MCF 10A (cell line): ENCODE results near the gene TRAF5. TPM values are rescaled to one million over a fixed set of nuclear protein-coding genes. Genes with fewer than 3 reads are reported as not detected.

Experiments used
- BruUV-seq: library from RNA; stranded (reverse); fragments of 400-500 nt; replicated peaks from 2 replicates; lab custom pipeline; 2021; lab: Mats Ljungman, UMichigan
- CTCF ChIA-PET: fragments of 300-600 bp; sonication (Branson Sonifier 250); formaldehyde crosslinking; extraction: SDS; loops from one replicate; lab custom pipeline; 2021; ENCODE audit warnings: antibody characterized with exemption, inconsistent platforms; lab: Yijun Ruan, JAX
- POLR2A ChIA-PET: fragments of 300-600, 350-650 bp; sonication (Branson Sonifier 250); formaldehyde crosslinking; extraction: SDS; loops from one replicate; lab custom pipeline; 2020; ENCODE audit warnings: antibody characterized with exemption, inconsistent platforms; lab: Yijun Ruan, JAX
- DNase-seq: peaks from one replicate; pipeline ENCODE4 v3.0.0-alpha.2; 2018; ENCODE audit not compliant: unreplicated experiment
- H3K27ac Mint-ChIP-seq: one replicate; pipeline ENCODE4 v1.8.0; 2022; ENCODE audit warnings: mild to moderate bottlenecking, low read depth, mixed read lengths; ENCODE audit not compliant: unreplicated experiment
- H3K27me3 Mint-ChIP-seq: one replicate; pipeline ENCODE4 v1.8.0; 2022; ENCODE audit warnings: mixed read lengths; ENCODE audit not compliant: insufficient read depth, unreplicated experiment
- H3K36me3 Mint-ChIP-seq: one replicate; pipeline ENCODE4 v1.8.0; 2022; ENCODE audit warnings: mild to moderate bottlenecking, moderate library complexity, mixed read lengths; ENCODE audit not compliant: insufficient read depth, unreplicated experiment
- H3K4me1 Mint-ChIP-seq: one replicate; pipeline ENCODE4 v1.8.0; 2022; ENCODE audit warnings: mixed read lengths; ENCODE audit not compliant: insufficient read depth, unreplicated experiment
- H3K4me3 Mint-ChIP-seq: one replicate; pipeline ENCODE4 v1.8.0; 2022; ENCODE audit warnings: mild to moderate bottlenecking, moderate library complexity, mixed read lengths; ENCODE audit not compliant: unreplicated experiment
- H3K9me3 Mint-ChIP-seq: one replicate; pipeline ENCODE4 v1.8.0; 2022; ENCODE audit warnings: mixed read lengths; ENCODE audit not compliant: unreplicated experiment
- intact Hi-C: fragments of 100-400 bp; cut with micrococcal nuclease; formaldehyde crosslinking; loops from 2 replicates; pipeline ENCODE4 v1.14.1; 2022
- total RNA-seq: library from RNA; stranded (reverse); gene quantifications from 2 replicates; pipeline ENCODE4 v1.2.3, GENCODE V29; 2022
- TF ChIP-seq, protein P1 (sequence below): fragments of 200-600 bp; IDR thresholded peaks from one replicate; pipeline ENCODE4 v1.8.0; 2022; ENCODE audit warnings: antibody characterized with exemption, mild to moderate bottlenecking; ENCODE audit not compliant: unreplicated experiment

Gene TRAF5
- total RNA-seq, 1 experiment from 2014 or later, result 16.0 TPM

DNA sequence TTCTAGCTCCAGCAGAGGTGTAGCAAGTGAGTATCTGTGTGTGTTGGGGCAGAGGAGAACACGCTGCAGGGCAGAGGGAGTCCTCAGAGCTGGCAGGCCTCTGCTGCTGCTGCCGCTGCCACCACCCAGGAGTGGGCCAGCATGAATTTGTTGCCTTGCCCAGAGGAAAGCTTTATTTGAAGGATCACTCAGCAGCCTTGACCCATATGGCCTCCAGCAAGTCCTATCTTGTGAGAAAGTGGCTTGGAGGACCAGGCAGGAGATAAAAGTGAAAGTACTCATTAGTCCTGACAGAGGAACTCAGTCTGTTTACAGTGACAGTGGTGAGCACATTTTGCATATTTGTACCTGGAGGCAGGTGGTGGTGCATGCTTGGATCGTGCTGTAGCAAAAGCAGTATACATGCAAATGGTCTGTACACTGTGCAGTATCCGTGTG, 3.1 kb downstream of the TRAF5 start:
- TF ChIP-seq, protein P1, sequence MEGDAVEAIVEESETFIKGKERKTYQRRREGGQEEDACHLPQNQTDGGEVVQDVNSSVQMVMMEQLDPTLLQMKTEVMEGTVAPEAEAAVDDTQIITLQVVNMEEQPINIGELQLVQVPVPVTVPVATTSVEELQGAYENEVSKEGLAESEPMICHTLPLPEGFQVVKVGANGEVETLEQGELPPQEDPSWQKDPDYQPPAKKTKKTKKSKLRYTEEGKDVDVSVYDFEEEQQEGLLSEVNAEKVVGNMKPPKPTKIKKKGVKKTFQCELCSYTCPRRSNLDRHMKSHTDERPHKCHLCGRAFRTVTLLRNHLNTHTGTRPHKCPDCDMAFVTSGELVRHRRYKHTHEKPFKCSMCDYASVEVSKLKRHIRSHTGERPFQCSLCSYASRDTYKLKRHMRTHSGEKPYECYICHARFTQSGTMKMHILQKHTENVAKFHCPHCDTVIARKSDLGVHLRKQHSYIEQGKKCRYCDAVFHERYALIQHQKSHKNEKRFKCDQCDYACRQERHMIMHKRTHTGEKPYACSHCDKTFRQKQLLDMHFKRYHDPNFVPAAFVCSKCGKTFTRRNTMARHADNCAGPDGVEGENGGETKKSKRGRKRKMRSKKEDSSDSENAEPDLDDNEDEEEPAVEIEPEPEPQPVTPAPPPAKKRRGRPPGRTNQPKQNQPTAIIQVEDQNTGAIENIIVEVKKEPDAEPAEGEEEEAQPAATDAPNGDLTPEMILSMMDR, result no peak
- no TSS peak for BruUV-seq
- Mint-ChIP-seq H3K27me3 (no peaks in the 10 kb centered on the region), H3K4me3 (no peak overlapping the region), H3K36me3 (no peaks in the 10 kb centered on the region), H3K4me1 (peaks cover 47% of the 10 kb centered on the region), H3K9me3 (no peaks in the 10 kb centered on the region), H3K27ac (no peak overlapping the region)
- POLR2A ChIA-PET, result interaction anchor here (0.6 to 5.8 kb wide), 7 partner anchors 17 to 346 kb away, joined by 3 to 26 read pairs (median 3); partner anchors contain the start of gene SLC30A1
- no peak for DNase-seq
- CTCF ChIA-PET, result interaction anchor here (0.5 to 11.2 kb wide), 17 partner anchors 7 to 1512 kb away, joined by 3 to 308 read pairs (median 6); no protein-coding TSS in a partner anchor
- intact Hi-C loops, result no loop called here

DNA sequence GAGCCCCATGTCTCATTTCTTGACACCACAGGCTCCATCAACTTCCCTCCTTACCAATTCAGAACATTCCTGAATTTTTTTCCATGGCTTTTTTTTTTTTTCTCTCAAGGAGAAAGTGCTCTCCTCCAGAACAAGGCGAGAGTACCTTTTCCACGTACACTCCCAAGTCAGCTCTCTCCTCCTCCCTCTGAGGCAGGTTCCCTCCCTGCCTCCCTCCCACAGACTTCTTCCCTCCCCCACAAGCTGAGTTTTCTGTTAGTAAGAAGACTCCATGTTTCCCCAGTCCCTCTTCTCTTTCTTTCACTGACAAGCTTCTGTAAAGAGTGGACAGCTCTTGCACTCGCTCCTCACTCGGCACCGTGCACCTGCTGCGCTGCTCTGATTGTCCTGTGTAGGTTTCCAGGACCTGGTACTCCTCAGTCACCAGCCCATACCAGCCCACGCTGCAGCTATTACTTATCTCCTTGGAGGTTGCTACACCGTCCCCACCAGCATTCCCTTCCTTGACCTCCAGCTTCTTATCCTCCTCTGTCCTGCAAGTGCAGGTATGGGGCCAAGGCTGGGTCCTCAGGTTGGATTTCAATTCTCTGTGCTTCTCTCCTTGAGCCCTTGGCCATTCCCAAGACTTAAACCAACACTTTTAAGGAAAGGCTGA, 3.8 kb downstream of the TRAF5 start:
- DNase-seq, result no peak
- H3K36me3 Mint-ChIP-seq, result no peaks in the 10 kb centered on the region
- no peak overlapping the region for H3K4me3 Mint-ChIP-seq
- H3K27ac Mint-ChIP-seq, result peak overlapping the region; percentile 9
- H3K9me3 Mint-ChIP-seq, result no peaks in the 10 kb centered on the region
- ChIA-PET POLR2A (interaction anchor here (1.0 to 5.8 kb wide), 2 partner anchors 17 to 184 kb away, joined by 3 to 26 read pairs; no protein-coding TSS in a partner anchor), CTCF (interaction anchor here (0.5 to 11.2 kb wide), 8 partner anchors 6 to 499 kb away, joined by 3 to 308 read pairs (median 17); no protein-coding TSS in a partner anchor)
- intact Hi-C loops, result no loop called here
- BruUV-seq, result no TSS peak
- H3K4me1 Mint-ChIP-seq, result peaks cover 49% of the 10 kb centered on the region
- H3K27me3 Mint-ChIP-seq, result no peaks in the 10 kb centered on the region
- TF ChIP-seq, protein P1, result no peak

DNA sequence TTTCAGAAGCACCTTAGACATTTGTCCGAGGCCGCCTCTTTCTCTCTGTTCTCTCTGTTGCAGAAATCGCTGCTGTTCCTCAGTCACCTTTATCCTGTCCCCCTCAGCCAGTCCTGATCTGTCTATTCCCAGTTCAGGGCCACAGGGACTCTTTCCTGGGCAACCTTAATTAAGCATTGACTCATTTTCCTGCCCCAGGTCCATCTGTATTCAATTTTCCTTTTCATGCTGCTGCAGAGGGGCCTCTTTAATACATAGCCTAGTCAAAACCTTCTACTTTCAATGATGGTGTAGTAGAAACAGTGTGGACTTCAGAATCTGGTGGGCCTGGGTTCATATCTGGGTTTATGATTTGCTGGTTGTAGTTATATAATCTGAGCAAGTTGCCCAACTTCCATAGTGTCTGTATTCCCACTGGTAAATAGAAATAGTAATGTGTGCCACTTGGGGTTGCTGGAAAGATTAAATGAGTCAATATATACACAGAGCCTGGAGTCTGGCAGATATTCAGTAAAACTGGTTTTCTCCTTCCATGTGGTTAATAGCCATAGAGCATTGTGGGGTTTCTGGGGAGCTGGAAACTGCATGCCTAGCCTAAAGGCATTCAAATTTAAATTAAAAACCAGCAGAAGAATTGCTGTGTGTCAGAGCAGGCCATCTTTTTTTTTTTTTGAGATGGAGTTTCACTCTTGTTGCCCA, 4.5 kb downstream of the TRAF5 start:
- ChIA-PET POLR2A (interaction anchor here (0.7 to 1.3 kb wide), 2 partner anchors 15 to 1055 kb away, joined by 3 read pairs; no protein-coding TSS in a partner anchor), CTCF (interaction anchor here (0.6 to 11.2 kb wide), 9 partner anchors 5 to 324 kb away, joined by 3 to 308 read pairs (median 17); partner anchors contain the start of gene TRAF5)
- intact Hi-C loops, result no loop called here
- no TSS peak for BruUV-seq
- H3K36me3 Mint-ChIP-seq, result no peaks in the 10 kb centered on the region
- no peak overlapping the region for H3K4me3 Mint-ChIP-seq
- no peaks in the 10 kb centered on the region for H3K27me3 Mint-ChIP-seq
- TF ChIP-seq, protein P1, result no peak
- peaks cover 53% of the 10 kb centered on the region for H3K4me1 Mint-ChIP-seq
- no peak for DNase-seq
- H3K9me3 Mint-ChIP-seq, result no peaks in the 10 kb centered on the region
- peak overlapping the region; percentile 9 for H3K27ac Mint-ChIP-seq
